HCT116 (cell line): Measurements from ENCODE around the gene APPL2. TPM values are rescaled to one million over a fixed set of nuclear protein-coding genes. Genes with fewer than 3 reads are reported as not detected.

Experiments
- ATAC-seq: fragments of 200-7000 bp; cut with Tn5 transposase; 2 replicates; pipeline ENCODE4 v1.9.1; 2020; ENCODE audit warnings: mild to moderate bottlenecking, moderate library complexity
- BruUV-seq: library from RNA; stranded (reverse); fragments of 400-500 nt; replicated peaks from 2 replicates; lab custom pipeline; 2021; lab: Mats Ljungman, UMichigan
- CTCF ChIA-PET: fragments of 300-600 bp; sonication (Branson Sonifier 250); formaldehyde crosslinking; loops from one replicate; lab custom pipeline; 2021; ENCODE audit warnings: antibody characterized with exemption; lab: Charles Lee
- POLR2A ChIA-PET: fragments of 300-600, 350-600 bp; sonication (Branson Sonifier 250); formaldehyde crosslinking; loops from one replicate; lab custom pipeline; 2021; ENCODE audit warnings: antibody characterized with exemption; lab: Charles Lee
- RAD21 ChIA-PET, 2 experiments: fragments of 300-600 bp; sonication (Branson Sonifier 250); formaldehyde crosslinking; loops; one replicate each; lab custom pipeline; 2023; ENCODE audit warnings: low total read pairs in 2 of 2; ENCODE audit not compliant: uncharacterized antibody in 2 of 2, unreplicated experiment in 2 of 2, low non-redundant PET in 1 of 2; lab: Charles Lee
- DNase-seq: peaks from one replicate; pipeline ENCODE4 v3.0.0-alpha.2; 2010; ENCODE audit warnings: low read depth, low spot score
- H2AFZ ChIP-seq: fragments of 200-600 bp; shearing (Covaris generic), sonication (generic); 2 replicates; pipeline ENCODE4 v1.6.1; 2017; ENCODE audit warnings: low read depth, mixed run types, mixed read lengths, antibody characterized with exemption, low read length; ENCODE audit not compliant: poor library complexity, severe bottlenecking
- H3K27ac ChIP-seq: 2 replicates; pipeline ENCODE4 v1.5.1; 2012; ENCODE audit warnings: low read depth, low read length
- H3K27me3 ChIP-seq: fragments of 200-600 bp; sonication (generic); 2 replicates; pipeline ENCODE4 v1.6.1; 2016; ENCODE audit warnings: mixed run types, low read length, mixed read lengths; ENCODE audit not compliant: insufficient read depth
- H3K36me3 ChIP-seq, 2 experiments: fragments of 200-500 bp in 1 of 2; fragments of 200-600 bp in 1 of 2; sonication (Bioruptor generic) in 1 of 2; sonication (generic) in 1 of 2; 2 replicates each; pipeline versions ENCODE4 v1.5.1 to v1.6.1; 2014 to 2016; ENCODE audit warnings: low read length in 2 of 2, inconsistent platforms in 1 of 2, mixed read lengths in 1 of 2, mixed run types in 1 of 2; ENCODE audit not compliant: insufficient read depth in 2 of 2, control insufficient read depth in 1 of 2
- H3K4me1 ChIP-seq, 2 experiments: fragments of 200-600 bp in 1 of 2; sonication (generic) in 1 of 2; 2 replicates each; pipeline versions ENCODE4 v1.5.1 to v1.6.1; 2012 to 2017; ENCODE audit warnings: low read length in 2 of 2, inconsistent platforms in 1 of 2, mild to moderate bottlenecking in 1 of 2, mixed read lengths in 1 of 2, mixed run types in 1 of 2, moderate library complexity in 1 of 2; ENCODE audit not compliant: insufficient read depth in 2 of 2, control insufficient read depth in 1 of 2
- H3K4me2 ChIP-seq: fragments of 200-600 bp; sonication (generic); 2 replicates; pipeline ENCODE4 v1.6.1; 2017; ENCODE audit warnings: mixed run types, low read length, mixed read lengths
- H3K4me3 ChIP-seq, 2 experiments: fragments of 200-600 bp in 1 of 2; sonication (generic) in 1 of 2; replicated peaks in 1 of 2; 2 replicates each; pipeline ENCODE4 v1.5.1; 2011 to 2016; ENCODE audit warnings: low read length in 2 of 2, control low read depth in 1 of 2, low read depth in 1 of 2, mild to moderate bottlenecking in 1 of 2, mixed read lengths in 1 of 2, mixed run types in 1 of 2
- H3K79me2 ChIP-seq: fragments of 200-600 bp; sonication (generic); 2 replicates; pipeline ENCODE4 v1.6.1; 2017; ENCODE audit warnings: mild to moderate bottlenecking, mixed run types, low read length, moderate library complexity, mixed read lengths; ENCODE audit not compliant: insufficient read depth
- H3K9ac ChIP-seq: fragments of 200-600 bp; sonication (generic); 2 replicates; pipeline ENCODE4 v1.6.1; 2016; ENCODE audit warnings: low read length, mixed read lengths
- H3K9me2 ChIP-seq: fragments of 200-600 bp; sonication (generic), shearing (Covaris generic); 2 replicates; pipeline ENCODE4 v1.6.1; 2017; ENCODE audit warnings: mixed run types, mild to moderate bottlenecking, moderate library complexity; ENCODE audit not compliant: insufficient read depth
- H3K9me3 ChIP-seq, 2 experiments: fragments of 200-500 bp in 1 of 2; fragments of 200-600 bp in 1 of 2; sonication (Bioruptor generic) in 1 of 2; sonication (generic) in 1 of 2; 2 replicates each; pipeline ENCODE4 v1.6.1; 2014 to 2017; ENCODE audit warnings: low read length in 2 of 2, mixed read lengths in 2 of 2, inconsistent platforms in 1 of 2, low read depth in 1 of 2, mild to moderate bottlenecking in 1 of 2, mixed run types in 1 of 2, moderate library complexity in 1 of 2; ENCODE audit not compliant: control insufficient read depth in 1 of 2, insufficient read depth in 1 of 2
- H4K20me1 ChIP-seq: fragments of 200-600 bp; sonication (generic), shearing (Covaris generic); 2 replicates; pipeline ENCODE4 v1.6.1; 2017; ENCODE audit warnings: mixed run types, mild to moderate bottlenecking, moderate library complexity; ENCODE audit not compliant: insufficient read depth
- EGR1 ChIP-seq: IDR thresholded peaks from 2 replicates; pipeline ENCODE4 v1.6.1; 2012; ENCODE audit warnings: low read depth
- ELF1 ChIP-seq: IDR thresholded peaks from 2 replicates; pipeline ENCODE4 v1.6.1; 2012; ENCODE audit warnings: low read depth, borderline replicate concordance
- JUND ChIP-seq: IDR thresholded peaks from 2 replicates; pipeline ENCODE4 v1.6.1; 2012
- MAX ChIP-seq: IDR thresholded peaks from 2 replicates; pipeline ENCODE4 v1.6.1; 2012
- POLR2A ChIP-seq: IDR thresholded peaks from 2 replicates; pipeline ENCODE4 v1.7.0; 2011; ENCODE audit warnings: borderline replicate concordance; ENCODE audit not compliant: insufficient read depth, insufficient read length; ENCODE audit errors: extremely low read depth
- SIN3A ChIP-seq: IDR thresholded peaks from 2 replicates; pipeline ENCODE4 v1.6.1; 2012; ENCODE audit warnings: low read depth
- SP1 ChIP-seq: IDR thresholded peaks from 2 replicates; pipeline ENCODE4 v1.6.1; 2012; ENCODE audit warnings: low read depth
- SRF ChIP-seq: IDR thresholded peaks from 2 replicates; pipeline ENCODE4 v1.6.1; 2012; ENCODE audit warnings: low read depth
- TCF7L2 ChIP-seq: IDR thresholded peaks from 2 replicates; pipeline ENCODE4 v1.7.0; 2011; ENCODE audit warnings: borderline replicate concordance, inconsistent platforms; ENCODE audit not compliant: insufficient read depth, insufficient read length; ENCODE audit errors: extremely low read depth
- YY1 ChIP-seq: IDR thresholded peaks from 2 replicates; pipeline ENCODE4 v1.6.1; 2011; ENCODE audit warnings: low read length, low read depth, moderate library complexity, mild to moderate bottlenecking; ENCODE audit not compliant: insufficient replicate concordance; ENCODE audit errors: extremely low read depth
- ZBTB33 ChIP-seq: IDR thresholded peaks from 2 replicates; pipeline ENCODE4 v1.6.1; 2011; ENCODE audit warnings: mild to moderate bottlenecking, low read length, moderate library complexity; ENCODE audit not compliant: insufficient replicate concordance; ENCODE audit errors: extremely low read depth
- ZFX ChIP-seq: fragments of 450-650 bp; IDR thresholded peaks from 2 replicates; pipeline ENCODE4 v1.6.1; 2017
- ZNF274 ChIP-seq: fragments of 200-500 bp; sonication (Bioruptor generic); IDR thresholded peaks from 2 replicates; pipeline ENCODE4 v1.6.1; 2014; ENCODE audit warnings: mild to moderate bottlenecking, low read depth, low read length, inconsistent platforms
- intact Hi-C: fragments of 100-400 bp; cut with micrococcal nuclease; formaldehyde crosslinking; loops from 2 replicates; pipeline ENCODE4 v1.10.0; 2022
- total RNA-seq: library from RNA; stranded (reverse); gene quantifications from one replicate; pipeline ENCODE4 v1.2.1, GENCODE V29; 2021; ENCODE audit not compliant: unreplicated experiment
- TF ChIP-seq, protein P1 (sequence below), 3 experiments: fragments of 200-600 bp in 1 of 3; sonication (generic) in 1 of 3; IDR thresholded peaks in 2 of 3; conservative IDR thresholded peaks in 1 of 3; 2 replicates each; pipeline ENCODE4 v1.5.1; 2012 to 2017; ENCODE audit warnings: low read depth in 2 of 3, low read length in 2 of 3, antibody characterized with exemption in 1 of 3, borderline replicate concordance in 1 of 3, control low read depth in 1 of 3, mild to moderate bottlenecking in 1 of 3, mixed read lengths in 1 of 3, mixed run types in 1 of 3, moderate library complexity in 1 of 3; ENCODE audit not compliant: insufficient read depth in 1 of 3

The APPL2 gene
- total RNA-seq, 1 experiment from 2014 or later = 22.6 TPM

DNA sequence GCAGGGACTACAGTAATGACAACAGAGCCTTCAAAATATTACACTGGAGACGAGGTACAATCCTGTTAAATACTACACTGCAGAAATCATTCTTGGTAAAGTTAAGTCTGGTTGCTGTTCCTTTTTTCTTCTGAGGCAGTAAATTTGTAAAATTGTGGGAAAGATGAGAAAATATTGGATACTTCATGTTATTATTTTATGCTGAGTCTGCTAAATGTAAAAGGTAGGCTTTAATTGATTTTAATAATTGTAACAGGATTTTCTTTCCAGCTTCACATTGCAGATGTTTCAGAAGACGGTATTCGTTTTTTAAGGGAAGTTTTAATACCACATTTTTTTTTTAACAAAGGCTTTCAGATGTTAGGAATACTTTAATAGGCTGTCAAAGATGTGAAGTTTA lies 65.8 kb downstream of the APPL2 start:
- H3K27me3 ChIP-seq = no peaks in the 10 kb centered on the region
- H2AFZ ChIP-seq = no peak overlapping the region
- H3K4me2 ChIP-seq = no peak overlapping the region
- TF ChIP-seq POLR2A (no peak), SIN3A (no peak), ELF1 (no peak), ZNF274 (no peak), ZFX (no peak)
- DNase-seq (no peak), ATAC-seq (no peak)
- H3K9me3 ChIP-seq = no peaks in the 10 kb centered on the region
- POLR2A ChIA-PET = no interaction called here
- no TSS peak for BruUV-seq
- H3K27ac ChIP-seq = no peak overlapping the region
- CTCF ChIA-PET = no interaction called here
- RAD21 ChIA-PET = no interaction called here
- intact Hi-C loops = no loop called here
- no peaks in the 10 kb centered on the region for H3K79me2 ChIP-seq
- no peak overlapping the region for H3K9ac ChIP-seq
- no peaks in the 10 kb centered on the region for H3K9me2 ChIP-seq
- H4K20me1 ChIP-seq = no peaks in the 10 kb centered on the region
- H3K4me3 ChIP-seq = no peak overlapping the region
- H3K4me1 ChIP-seq = no peaks in the 10 kb centered on the region
- peaks cover 2 to 7% of the 10 kb centered on the region in 2 experiments; a peak in 1 of 4 replicates for H3K36me3 ChIP-seq

DNA sequence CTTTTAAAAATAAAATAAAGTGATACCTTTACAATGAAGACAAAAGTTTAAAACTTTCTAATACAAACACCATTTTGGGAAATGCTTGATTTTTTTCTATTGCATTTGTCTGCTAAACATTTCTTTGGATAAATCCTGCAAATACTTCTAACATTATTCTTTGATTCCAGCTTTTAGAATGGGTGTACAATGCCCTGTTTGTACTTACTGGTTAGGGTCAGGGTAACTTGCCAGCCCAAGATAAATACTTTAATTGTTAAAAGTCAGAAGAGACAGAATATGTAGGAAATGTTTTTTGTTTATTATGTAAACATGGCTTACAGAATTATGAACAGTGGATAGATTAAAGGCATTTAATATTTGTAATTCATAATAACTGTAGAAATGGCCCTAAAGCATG lies 68.0 kb downstream of the APPL2 start:
- ATAC-seq (no peak), DNase-seq (no peak)
- Histone ChIP-seq H3K36me3 (peaks cover 14 to 17% of the 10 kb centered on the region in 2 experiments; a peak in 3 of 4 replicates), H3K9me2 (no peaks in the 10 kb centered on the region), H3K9ac (no peak overlapping the region), H3K79me2 (no peaks in the 10 kb centered on the region), H3K27ac (no peak overlapping the region), H3K4me2 (no peak overlapping the region), H3K27me3 (no peaks in the 10 kb centered on the region), H3K9me3 (no peaks in the 10 kb centered on the region), H3K4me3 (no peak overlapping the region), H2AFZ (no peak overlapping the region), H3K4me1 (no peaks in the 10 kb centered on the region), H4K20me1 (no peaks in the 10 kb centered on the region)
- ChIA-PET RAD21 (no interaction called here), POLR2A (no interaction called here), CTCF (no interaction called here)
- BruUV-seq = no TSS peak
- intact Hi-C loops = no loop called here
- TF ChIP-seq JUND = no peak
- no peak for TF ChIP-seq TCF7L2
- no peak for TF ChIP-seq ZBTB33
- TF ChIP-seq SP1 = no peak
- no peak for TF ChIP-seq ZNF274
- no peak for TF ChIP-seq MAX
- no peak for TF ChIP-seq POLR2A
- TF ChIP-seq, protein P1, sequence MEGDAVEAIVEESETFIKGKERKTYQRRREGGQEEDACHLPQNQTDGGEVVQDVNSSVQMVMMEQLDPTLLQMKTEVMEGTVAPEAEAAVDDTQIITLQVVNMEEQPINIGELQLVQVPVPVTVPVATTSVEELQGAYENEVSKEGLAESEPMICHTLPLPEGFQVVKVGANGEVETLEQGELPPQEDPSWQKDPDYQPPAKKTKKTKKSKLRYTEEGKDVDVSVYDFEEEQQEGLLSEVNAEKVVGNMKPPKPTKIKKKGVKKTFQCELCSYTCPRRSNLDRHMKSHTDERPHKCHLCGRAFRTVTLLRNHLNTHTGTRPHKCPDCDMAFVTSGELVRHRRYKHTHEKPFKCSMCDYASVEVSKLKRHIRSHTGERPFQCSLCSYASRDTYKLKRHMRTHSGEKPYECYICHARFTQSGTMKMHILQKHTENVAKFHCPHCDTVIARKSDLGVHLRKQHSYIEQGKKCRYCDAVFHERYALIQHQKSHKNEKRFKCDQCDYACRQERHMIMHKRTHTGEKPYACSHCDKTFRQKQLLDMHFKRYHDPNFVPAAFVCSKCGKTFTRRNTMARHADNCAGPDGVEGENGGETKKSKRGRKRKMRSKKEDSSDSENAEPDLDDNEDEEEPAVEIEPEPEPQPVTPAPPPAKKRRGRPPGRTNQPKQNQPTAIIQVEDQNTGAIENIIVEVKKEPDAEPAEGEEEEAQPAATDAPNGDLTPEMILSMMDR (IDR thresholded peaks at IDR 0.05 in 2 of 3, conservative IDR thresholded peaks at IDR 0.05 in 1 of 3; ENCODE audit: borderline replicate concordance in 1 of 3, insufficient read depth in 1 of 3, low read depth in 2 of 3, low read length in 2 of 3) = no peak
- no peak for TF ChIP-seq YY1
- no peak for TF ChIP-seq ELF1
- no peak for TF ChIP-seq ZFX
- TF ChIP-seq SRF = no peak
- no peak for TF ChIP-seq EGR1
- TF ChIP-seq SIN3A = no peak
